Measurements from ENCODE around the gene CHD9. TPM values are rescaled to one million over a fixed set of nuclear protein-coding genes. Genes with fewer than 3 reads are reported as not detected.

The CHD9 gene
- total RNA-seq, 4 donors from 2014 or later, result 46.8 to 85.5 (median 55.6) TPM

DNA sequence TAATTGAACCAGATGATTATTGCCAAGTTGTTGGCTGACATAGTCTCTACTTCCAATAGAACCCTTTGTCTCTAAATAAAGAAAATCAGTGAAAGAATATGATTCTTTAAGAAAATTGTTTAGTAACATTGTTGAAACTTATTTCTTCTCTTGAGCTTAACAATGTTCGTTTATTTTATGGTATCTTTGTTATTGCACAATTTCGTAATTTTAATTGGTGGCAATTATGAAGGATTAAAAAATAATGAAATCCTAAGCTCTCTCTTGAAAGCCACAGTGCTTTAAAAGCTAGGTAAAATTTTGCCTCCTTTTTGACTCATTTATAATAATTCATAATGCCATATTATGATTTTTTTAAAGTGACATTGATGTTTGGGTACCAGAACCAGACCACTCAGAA is 230.4 kb downstream of the CHD9 start:
- 64 to 90% methylated on average over 2 of the region's 2 CpGs for WGBS, 2 donors (ENCODE audit: low coverage in 1 of 2)
- no peak overlapping the region for H3K4me3 ChIP-seq
- ATAC-seq, result no peak
- H3K27me3 ChIP-seq, result no peaks in the 10 kb centered on the region
- no peak for TF ChIP-seq POLR2A (IDR thresholded peaks at IDR 0.05)
- no peak for TF ChIP-seq POLR2AphosphoS5 (IDR thresholded peaks at IDR 0.05)
- TF ChIP-seq, protein P1, sequence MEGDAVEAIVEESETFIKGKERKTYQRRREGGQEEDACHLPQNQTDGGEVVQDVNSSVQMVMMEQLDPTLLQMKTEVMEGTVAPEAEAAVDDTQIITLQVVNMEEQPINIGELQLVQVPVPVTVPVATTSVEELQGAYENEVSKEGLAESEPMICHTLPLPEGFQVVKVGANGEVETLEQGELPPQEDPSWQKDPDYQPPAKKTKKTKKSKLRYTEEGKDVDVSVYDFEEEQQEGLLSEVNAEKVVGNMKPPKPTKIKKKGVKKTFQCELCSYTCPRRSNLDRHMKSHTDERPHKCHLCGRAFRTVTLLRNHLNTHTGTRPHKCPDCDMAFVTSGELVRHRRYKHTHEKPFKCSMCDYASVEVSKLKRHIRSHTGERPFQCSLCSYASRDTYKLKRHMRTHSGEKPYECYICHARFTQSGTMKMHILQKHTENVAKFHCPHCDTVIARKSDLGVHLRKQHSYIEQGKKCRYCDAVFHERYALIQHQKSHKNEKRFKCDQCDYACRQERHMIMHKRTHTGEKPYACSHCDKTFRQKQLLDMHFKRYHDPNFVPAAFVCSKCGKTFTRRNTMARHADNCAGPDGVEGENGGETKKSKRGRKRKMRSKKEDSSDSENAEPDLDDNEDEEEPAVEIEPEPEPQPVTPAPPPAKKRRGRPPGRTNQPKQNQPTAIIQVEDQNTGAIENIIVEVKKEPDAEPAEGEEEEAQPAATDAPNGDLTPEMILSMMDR (IDR thresholded peaks at IDR 0.05), result no peak
- no peak for TF ChIP-seq EP300 (IDR thresholded peaks at IDR 0.05)
- no peak overlapping the region for H3K27ac ChIP-seq
- peaks cover 6 to 81% of the 10 kb centered on the region in 2 donors for H3K36me3 ChIP-seq
- peaks cover 0 to 6% (median 0%) of the 10 kb centered on the region in 3 donors for H3K4me1 ChIP-seq
- no peaks in the 10 kb centered on the region for H3K9me3 ChIP-seq

DNA sequence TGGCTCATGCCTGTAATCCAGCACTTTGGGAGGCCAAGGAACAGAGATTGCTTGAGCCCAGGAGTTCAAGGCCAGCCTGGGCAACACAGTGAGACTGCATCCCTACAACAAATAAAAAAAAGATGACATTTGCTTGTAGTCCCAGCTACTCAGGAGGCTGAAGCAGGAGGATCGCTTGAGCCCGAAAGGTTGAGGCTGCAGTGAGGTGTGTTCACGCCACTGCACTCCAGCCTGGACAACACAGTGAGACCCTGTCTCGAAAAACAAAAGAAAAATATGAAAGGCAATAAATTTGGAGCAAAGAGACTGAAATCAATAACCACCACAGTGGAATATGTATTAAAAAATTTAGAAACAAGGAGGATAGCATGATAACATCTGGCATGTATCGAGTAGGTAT is 235.7 kb downstream of the CHD9 start:
- H3K4me3 ChIP-seq, result no peak overlapping the region
- TF ChIP-seq POLR2A (IDR thresholded peaks at IDR 0.05) (no peak), POLR2AphosphoS5 (IDR thresholded peaks at IDR 0.05) (no peak), EP300 (IDR thresholded peaks at IDR 0.05) (no peak)
- TF ChIP-seq, protein P1 (IDR thresholded peaks at IDR 0.05), result no peak
- no peak for ATAC-seq
- H3K27ac ChIP-seq, result no peak overlapping the region
- H3K4me1 ChIP-seq, result no peaks in the 10 kb centered on the region
- WGBS, 2 donors (ENCODE audit: low coverage in 1 of 2), result 90 to 93% methylated on average over 3 of the region's 5 CpGs
- H3K27me3 ChIP-seq, result no peaks in the 10 kb centered on the region
- H3K9me3 ChIP-seq, result no peaks in the 10 kb centered on the region
- peaks cover 9 to 100% of the 10 kb centered on the region in 2 donors for H3K36me3 ChIP-seq

DNA sequence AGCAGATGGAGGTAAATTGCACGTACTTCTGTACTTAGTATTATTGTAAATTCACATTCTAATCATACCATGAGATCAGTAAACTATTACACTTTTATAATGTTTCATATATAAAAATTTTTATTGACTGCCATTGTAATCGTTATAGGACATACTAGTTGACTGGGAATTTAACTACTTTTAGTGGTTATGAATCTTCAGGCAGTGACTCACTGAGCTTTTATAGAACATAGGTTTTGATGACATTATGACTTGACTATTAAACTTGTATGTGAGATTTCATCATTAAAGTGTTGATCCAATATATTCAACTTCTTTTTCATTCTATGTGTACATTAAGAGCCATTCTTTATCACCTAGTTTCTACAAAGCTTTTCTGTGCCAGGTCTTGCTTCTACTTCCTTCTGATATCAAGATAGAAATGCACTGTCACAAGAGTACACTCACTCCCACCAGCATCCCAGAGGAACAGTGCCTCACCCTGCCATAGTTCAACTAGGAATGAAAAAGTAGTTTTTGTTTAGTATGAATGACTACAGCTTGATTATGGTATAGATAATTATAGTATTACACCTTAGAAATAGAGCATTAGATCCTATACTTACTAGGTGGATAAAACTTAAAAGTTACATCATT is 237.1 kb downstream of the CHD9 start:
- 75 to 93% methylated on average over 2 of the region's 2 CpGs for WGBS, 2 donors (ENCODE audit: low coverage in 1 of 2)
- TF ChIP-seq POLR2AphosphoS5 (IDR thresholded peaks at IDR 0.05), result no peak
- TF ChIP-seq EP300 (IDR thresholded peaks at IDR 0.05), result no peak
- TF ChIP-seq POLR2A (IDR thresholded peaks at IDR 0.05), result no peak
- TF ChIP-seq, protein P1 (IDR thresholded peaks at IDR 0.05), result no peak
- H3K4me1 ChIP-seq, result no peaks in the 10 kb centered on the region
- ATAC-seq, result no peak
- H3K36me3 ChIP-seq, result peaks cover 9 to 100% of the 10 kb centered on the region in 2 donors
- H3K9me3 ChIP-seq, result no peaks in the 10 kb centered on the region
- H3K4me3 ChIP-seq, result no peak overlapping the region
- H3K27me3 ChIP-seq, result no peaks in the 10 kb centered on the region
- H3K27ac ChIP-seq, result no peak overlapping the region

DNA sequence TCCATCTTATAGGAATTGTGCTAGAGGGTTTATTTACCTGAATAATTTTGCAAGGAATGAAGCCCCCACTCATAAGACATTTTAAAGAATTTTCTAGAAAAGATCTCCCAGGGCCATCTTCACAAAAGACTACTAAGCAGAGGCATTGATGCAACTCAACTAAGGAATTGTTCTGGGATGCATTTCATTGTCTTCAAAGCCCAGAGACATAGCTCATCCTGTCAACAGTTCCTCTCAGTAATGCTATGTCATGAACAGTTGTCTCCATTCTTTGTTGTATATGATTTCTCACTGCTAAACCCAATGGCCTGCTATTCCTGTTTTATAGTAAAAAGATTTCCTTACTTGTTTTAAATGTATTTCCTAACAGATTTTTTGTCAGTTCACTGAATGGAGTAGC is 242.7 kb downstream of the CHD9 start:
- Histone ChIP-seq H3K36me3 (peaks cover 3 to 92% of the 10 kb centered on the region in 2 donors), H3K27me3 (no peaks in the 10 kb centered on the region), H3K9me3 (no peaks in the 10 kb centered on the region), H3K4me1 (no peaks in the 10 kb centered on the region), H3K27ac (no peak overlapping the region), H3K4me3 (no peak overlapping the region)
- TF ChIP-seq, protein P1 (IDR thresholded peaks at IDR 0.05), result no peak
- TF ChIP-seq POLR2AphosphoS5 (IDR thresholded peaks at IDR 0.05) (no peak), POLR2A (IDR thresholded peaks at IDR 0.05) (no peak), EP300 (IDR thresholded peaks at IDR 0.05) (no peak)
- ATAC-seq, result no peak

DNA sequence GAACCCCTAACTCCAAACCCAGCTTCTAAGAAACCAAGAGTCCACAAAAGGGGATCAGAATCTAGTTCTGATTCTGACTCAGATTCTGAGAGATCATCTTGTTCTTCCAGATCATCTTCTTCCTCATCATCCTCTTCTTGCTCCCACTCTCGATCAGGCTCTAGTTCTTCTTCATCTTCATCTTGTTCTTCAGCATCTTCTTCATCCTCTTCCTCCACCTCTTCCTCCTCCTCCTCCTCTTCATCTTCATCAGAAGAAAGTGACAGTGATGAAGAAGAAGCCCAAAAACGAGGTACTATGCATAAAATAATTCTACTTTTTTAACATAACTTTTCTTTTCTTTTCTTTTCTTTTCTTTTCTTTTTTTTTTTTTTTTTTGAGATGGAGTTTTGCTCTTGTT is 249.5 kb downstream of the CHD9 start:
- ATAC-seq, result no peak
- Histone ChIP-seq H3K4me3 (no peak overlapping the region), H3K9me3 (no peaks in the 10 kb centered on the region), H3K27ac (no peak overlapping the region), H3K36me3 (peaks cover 2 to 84% of the 10 kb centered on the region in 2 donors), H3K4me1 (no peaks in the 10 kb centered on the region), H3K27me3 (no peaks in the 10 kb centered on the region)
- TF ChIP-seq, protein P1 (IDR thresholded peaks at IDR 0.05), result no peak
- TF ChIP-seq EP300 (IDR thresholded peaks at IDR 0.05), result no peak
- no peak for TF ChIP-seq POLR2AphosphoS5 (IDR thresholded peaks at IDR 0.05)
- TF ChIP-seq POLR2A (IDR thresholded peaks at IDR 0.05), result no peak
- 79 to 80% methylated on average over 2 of the region's 2 CpGs for WGBS, 2 donors (ENCODE audit: low coverage in 1 of 2)
